ENCODE data around the gene FAM90A1.
"Not testable (repeated sequence)": the region's sequence is repeated elsewhere in the genome, so short reads cannot be mapped to it uniquely, and the experiment has no call there.

DNA sequence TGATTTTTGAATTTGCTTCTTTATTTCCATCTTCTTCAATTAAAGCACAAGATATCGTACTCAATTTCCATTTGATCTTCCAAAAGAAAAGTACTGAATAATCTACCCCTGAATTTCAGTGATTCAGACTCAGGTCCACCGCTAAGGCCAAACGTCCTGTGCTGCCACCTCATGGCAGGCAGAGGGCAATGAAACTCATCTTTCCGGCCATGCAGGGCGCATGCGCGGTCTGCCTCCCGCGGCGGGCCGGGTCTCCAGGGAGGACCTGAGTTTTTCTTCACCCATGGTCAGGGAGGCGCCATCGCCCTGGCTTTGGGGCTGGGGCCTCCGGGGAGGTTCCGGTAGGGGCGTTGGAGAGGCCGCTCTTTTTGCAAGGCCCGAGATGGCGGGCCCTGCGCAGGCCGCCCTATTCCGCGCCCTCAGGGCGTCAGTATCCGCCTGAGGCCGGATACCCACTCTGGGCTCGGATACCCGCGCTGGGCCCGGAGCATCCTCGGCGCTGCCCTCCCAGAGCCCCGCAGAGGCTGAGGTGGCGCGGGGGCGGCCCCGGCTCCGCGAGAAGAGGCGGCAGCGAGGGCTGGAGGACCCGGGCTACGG, 47.3 kb downstream of the FAM90A1 start:
- TF ChIP-seq CTCF (IDR thresholded peaks at IDR 0.05): peak; percentile 62; the same call in 1 of the 2 replicates
- TF ChIP-seq ZFX (IDR thresholded peaks at IDR 0.05; ENCODE audit: borderline replicate concordance): not testable (repeated sequence)
